LNCaP clone FGC (cell line): ENCODE data around the gene MTRF1L.
"Not testable (repeated sequence)": the region's sequence is repeated elsewhere in the genome, so short reads cannot be mapped to it uniquely, and the experiment has no call there.

Experiments
- DNase-seq: peaks from one replicate; pipeline ENCODE4 v3.0.0-alpha.2; 2011; ENCODE audit warnings: low read depth
- H3K4me3 ChIP-seq: 2 replicates; pipeline ENCODE4 v1.5.1; 2011; ENCODE audit warnings: mild to moderate bottlenecking, low read depth, low read length, control low read depth
- TF ChIP-seq, protein P1 (sequence below): IDR thresholded peaks from 2 replicates; pipeline ENCODE4 v1.5.1; 2012; ENCODE audit warnings: mild to moderate bottlenecking; ENCODE audit not compliant: control insufficient read depth, insufficient read depth; ENCODE audit errors: extremely low read depth

Gene MTRF1L

DNA sequence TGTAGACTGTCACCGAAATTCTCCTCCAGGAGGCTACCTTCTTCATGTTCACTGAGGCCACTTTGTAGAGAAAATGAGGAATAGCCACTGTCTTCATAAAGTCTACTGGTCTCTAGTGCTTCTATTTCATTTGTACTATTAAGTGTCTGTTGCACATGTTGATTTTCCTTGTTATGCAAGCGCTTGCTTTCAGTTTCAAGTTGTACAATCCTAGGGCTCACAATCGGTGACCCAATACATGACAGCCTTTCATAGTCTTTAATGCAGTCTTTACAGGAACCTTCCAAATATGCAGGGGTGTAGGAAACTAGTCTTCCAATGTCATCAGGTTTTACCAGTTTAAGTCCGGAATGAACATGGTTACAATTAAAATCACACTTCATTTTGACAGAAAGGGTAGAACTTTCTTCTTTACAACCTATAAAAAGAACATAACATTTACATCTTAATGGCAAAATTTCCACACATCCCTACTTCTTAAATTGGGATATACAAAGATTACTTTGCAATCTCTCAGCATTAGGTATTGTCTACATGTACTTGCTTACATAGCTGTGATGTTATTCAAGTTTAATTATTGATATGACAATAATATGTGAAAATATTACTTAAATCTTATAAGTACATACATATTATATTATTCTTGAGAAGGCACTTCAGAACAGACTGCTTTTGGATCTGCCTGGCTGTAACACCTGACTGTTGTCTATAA, 27.1 kb downstream of the MTRF1L start:
- TF ChIP-seq, protein P1, sequence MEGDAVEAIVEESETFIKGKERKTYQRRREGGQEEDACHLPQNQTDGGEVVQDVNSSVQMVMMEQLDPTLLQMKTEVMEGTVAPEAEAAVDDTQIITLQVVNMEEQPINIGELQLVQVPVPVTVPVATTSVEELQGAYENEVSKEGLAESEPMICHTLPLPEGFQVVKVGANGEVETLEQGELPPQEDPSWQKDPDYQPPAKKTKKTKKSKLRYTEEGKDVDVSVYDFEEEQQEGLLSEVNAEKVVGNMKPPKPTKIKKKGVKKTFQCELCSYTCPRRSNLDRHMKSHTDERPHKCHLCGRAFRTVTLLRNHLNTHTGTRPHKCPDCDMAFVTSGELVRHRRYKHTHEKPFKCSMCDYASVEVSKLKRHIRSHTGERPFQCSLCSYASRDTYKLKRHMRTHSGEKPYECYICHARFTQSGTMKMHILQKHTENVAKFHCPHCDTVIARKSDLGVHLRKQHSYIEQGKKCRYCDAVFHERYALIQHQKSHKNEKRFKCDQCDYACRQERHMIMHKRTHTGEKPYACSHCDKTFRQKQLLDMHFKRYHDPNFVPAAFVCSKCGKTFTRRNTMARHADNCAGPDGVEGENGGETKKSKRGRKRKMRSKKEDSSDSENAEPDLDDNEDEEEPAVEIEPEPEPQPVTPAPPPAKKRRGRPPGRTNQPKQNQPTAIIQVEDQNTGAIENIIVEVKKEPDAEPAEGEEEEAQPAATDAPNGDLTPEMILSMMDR: no peak
- DNase-seq: no peak
- H3K4me3 ChIP-seq: no peak overlapping the region

DNA sequence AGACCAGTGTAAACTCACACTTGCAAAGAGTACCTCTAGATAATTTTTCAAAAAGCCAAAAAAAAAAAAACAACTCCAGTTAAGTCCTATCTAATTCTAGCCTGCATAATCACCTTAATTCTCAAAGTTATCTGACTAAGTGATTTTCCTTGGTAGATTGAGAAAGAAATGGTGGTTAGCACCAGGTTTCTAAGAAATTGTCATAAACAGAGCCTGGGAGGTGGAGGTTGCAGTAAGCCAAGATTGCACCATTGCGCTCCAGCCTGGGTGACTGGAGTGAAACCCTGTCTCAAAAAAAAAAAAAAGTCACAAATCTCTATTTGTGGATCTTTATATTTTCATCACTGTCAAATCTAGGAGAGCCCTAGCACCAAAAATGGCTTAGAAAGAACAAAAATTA, 28.6 kb downstream of the MTRF1L start:
- TF ChIP-seq, protein P1: no peak
- DNase-seq: no peak

DNA sequence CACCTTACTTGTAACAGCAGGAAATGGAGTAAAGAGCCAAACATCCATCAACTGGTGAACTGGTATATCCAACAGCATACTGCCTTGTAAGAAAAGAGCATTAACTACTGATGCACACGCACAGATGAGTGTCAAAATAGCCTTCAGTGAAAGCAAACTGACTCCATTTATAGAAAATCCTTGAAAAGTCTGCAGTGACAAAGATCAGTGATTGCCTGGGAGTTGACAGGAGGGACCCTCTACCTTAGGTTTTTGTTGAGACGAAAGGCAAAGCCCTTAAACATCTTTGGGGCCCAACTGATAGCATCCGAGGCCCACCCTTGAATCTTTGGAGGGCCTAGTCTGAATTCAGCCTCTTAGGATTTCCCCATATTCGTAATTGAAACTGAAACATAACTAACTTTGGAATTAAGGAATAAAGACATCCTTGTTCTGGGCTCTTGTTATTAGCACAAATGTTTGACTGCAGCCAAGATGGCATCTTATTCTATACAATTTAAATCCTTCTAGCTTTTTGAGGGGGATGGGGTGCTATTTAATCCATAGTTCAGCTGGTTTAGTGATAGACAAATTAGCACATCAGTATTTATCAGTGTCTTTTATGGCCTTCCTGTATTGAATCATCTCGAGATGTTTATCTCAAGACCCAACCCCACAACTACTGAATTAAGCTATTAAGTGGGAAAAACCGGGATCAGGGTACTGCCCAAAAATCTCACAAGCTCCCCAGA, 32.7 kb downstream of the MTRF1L start:
- TF ChIP-seq, protein P1: no peak
- H3K4me3 ChIP-seq: no peak overlapping the region
- DNase-seq: no peak

More for the DNA sequence above, 28.6 kb downstream of the MTRF1L start:
- H3K4me3 ChIP-seq: no peak overlapping the region

- not testable (repeated sequence) for DNase-seq, H3K4me3 ChIP-seq
These were observed 36.2 kb downstream of the MTRF1L start for GRCh38 chr6:152966168-152966894.

DNA sequence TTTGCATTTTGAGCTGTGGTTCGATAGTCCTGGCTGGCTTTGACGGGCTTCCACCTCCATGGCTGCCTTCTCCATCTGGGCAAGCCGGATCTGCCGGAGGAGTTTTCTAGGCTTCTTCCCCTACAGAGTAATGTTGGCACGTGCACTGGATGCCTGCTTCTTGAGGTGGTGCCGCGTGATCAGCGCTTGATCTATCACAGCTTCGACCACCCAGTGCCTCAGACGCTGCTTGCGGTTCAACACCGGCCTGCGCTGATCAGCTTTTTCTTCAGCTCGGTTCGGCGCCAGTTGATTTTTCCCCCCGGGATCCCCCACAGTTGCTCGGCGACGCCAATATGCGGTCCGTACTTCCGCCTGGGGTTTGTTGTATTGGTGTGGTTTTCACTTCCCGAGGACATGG, 43.2 kb downstream of the MTRF1L start:
- TF ChIP-seq, protein P1: no peak
- DNase-seq: no peak
- H3K4me3 ChIP-seq: no peak overlapping the region

- TF ChIP-seq, protein P1: no peak
- no peak overlapping the region for H3K4me3 ChIP-seq
These were observed 44.7 kb downstream of the MTRF1L start for GRCh38 chr6:152957796-152958195.

DNA sequence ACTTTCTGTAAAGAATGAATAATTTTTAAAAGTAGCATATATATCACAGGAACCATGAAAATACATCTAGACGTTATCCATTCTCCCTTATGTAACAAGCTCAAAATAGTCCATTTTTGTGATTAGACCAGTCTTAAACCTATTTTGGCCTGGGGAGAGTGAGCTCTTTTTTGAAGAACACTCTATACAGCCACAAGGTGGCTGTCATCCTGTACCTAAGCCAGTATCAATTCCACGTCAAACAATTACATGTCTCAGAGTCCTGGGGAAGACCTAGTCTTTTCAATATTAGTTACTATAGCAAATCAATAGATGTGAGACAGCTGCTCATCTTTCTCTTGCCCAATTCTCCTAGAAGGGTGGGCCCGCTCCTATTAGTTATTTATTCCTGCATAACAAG, 48.1 kb downstream of the MTRF1L start:
- no peak for DNase-seq
- TF ChIP-seq, protein P1: peak; percentile 12; the same call in 1 of the 2 replicates
- no peak overlapping the region for H3K4me3 ChIP-seq

More at GRCh38 chr6:152957796-152958195, 44.7 kb downstream of the MTRF1L start:
- no peak for DNase-seq
